ENCODE results near the gene ARHGAP8. TPM values are rescaled to one million over a fixed set of nuclear protein-coding genes. Genes with fewer than 3 reads are reported as not detected.

The ARHGAP8 gene
- total RNA-seq, 1 donor from 2014 or later, result 18.1 TPM

- Histone ChIP-seq H3K9me3 (no peaks in the 10 kb centered on the region), H3K27ac (no peak overlapping the region), H3K27me3 (no peaks in the 10 kb centered on the region), H3K36me3 (no peaks in the 10 kb centered on the region), H3K4me3 (no peak overlapping the region), H3K4me1 (peaks cover 7% of the 10 kb centered on the region)
- DNase-seq (no peak), ATAC-seq (no peak)
- TF ChIP-seq CTCF (IDR thresholded peaks at IDR 0.05), result no peak
- intact Hi-C loops (cut with DNase I), result no loop called here
These were observed 25.2 kb upstream of the ARHGAP8 start for GRCh38 chr22:44727148-44727547.

- peaks cover 7% of the 10 kb centered on the region for H3K4me1 ChIP-seq
- ATAC-seq (no peak), DNase-seq (no peak)
- no peaks in the 10 kb centered on the region for H3K27me3 ChIP-seq
- intact Hi-C loops (cut with DNase I), result no loop called here
- no peaks in the 10 kb centered on the region for H3K36me3 ChIP-seq
- TF ChIP-seq CTCF (IDR thresholded peaks at IDR 0.05), result no peak
- H3K9me3 ChIP-seq, result no peaks in the 10 kb centered on the region
- no peak overlapping the region for H3K4me3 ChIP-seq
- no peak overlapping the region for H3K27ac ChIP-seq
These were observed 24.7 kb upstream of the ARHGAP8 start for GRCh38 chr22:44727709-44728108.

GRCh38 chr22:44728761-44729324 lies 23.5 kb upstream of the ARHGAP8 start:
- Histone ChIP-seq H3K9me3 (no peaks in the 10 kb centered on the region), H3K4me1 (peaks cover 7% of the 10 kb centered on the region), H3K4me3 (no peak overlapping the region), H3K27ac (peak overlapping the region; percentile 70), H3K36me3 (no peaks in the 10 kb centered on the region), H3K27me3 (no peaks in the 10 kb centered on the region)
- DNase-seq (no peak), ATAC-seq (no peak)
- intact Hi-C loops (cut with DNase I), result no loop called here
- TF ChIP-seq CTCF (IDR thresholded peaks at IDR 0.05), result no peak

- TF ChIP-seq CTCF (IDR thresholded peaks at IDR 0.05), result peak; percentile 29
- Histone ChIP-seq H3K27me3 (no peaks in the 10 kb centered on the region), H3K4me3 (no peak overlapping the region), H3K4me1 (peaks cover 7% of the 10 kb centered on the region), H3K27ac (peak overlapping the region; percentile 70), H3K9me3 (no peaks in the 10 kb centered on the region), H3K36me3 (no peaks in the 10 kb centered on the region)
- intact Hi-C loops (cut with DNase I), result no loop called here
- ATAC-seq, result peak; percentile 37
- no peak for DNase-seq
These were observed 22.9 kb upstream of the ARHGAP8 start for GRCh38 chr22:44729391-44730021.

- ATAC-seq, result no peak
- DNase-seq, result no peak
- H3K36me3 ChIP-seq, result no peaks in the 10 kb centered on the region
- no peaks in the 10 kb centered on the region for H3K9me3 ChIP-seq
- intact Hi-C loops (cut with DNase I), result no loop called here
- TF ChIP-seq CTCF (IDR thresholded peaks at IDR 0.05), result no peak
- H3K4me1 ChIP-seq, result peaks cover 7% of the 10 kb centered on the region
- peak overlapping the region; percentile 36 for H3K27ac ChIP-seq
- H3K27me3 ChIP-seq, result no peaks in the 10 kb centered on the region
- no peak overlapping the region for H3K4me3 ChIP-seq
These were observed 22.4 kb upstream of the ARHGAP8 start for GRCh38 chr22:44730022-44730393.

Data from upper lobe of right lung (tissue), 1 donor.